SH-SY5Y (cell line): ENCODE measurements around the gene RGS11.

Experiments
- GATA2 ChIP-seq: IDR thresholded peaks from 2 replicates; pipeline ENCODE4 v1.6.1; 2011; ENCODE audit warnings: mild to moderate bottlenecking, low read depth, low read length
- GATA3 ChIP-seq: IDR thresholded peaks from 2 replicates; pipeline ENCODE4 v1.6.1; 2011; ENCODE audit warnings: low read depth, mild to moderate bottlenecking, low read length, moderate library complexity

Gene RGS11

GRCh38 chr16:275786-276232, at the start of gene RGS11:
RGS11 (minus strand) TSS chr16:275944; CDS start chr16:275911, 33 bp downstream.
- TF ChIP-seq GATA2 (no peak), GATA3 (no peak)

- TF ChIP-seq GATA3 (no peak), GATA2 (no peak)
Observed at GRCh38 chr16:324451-325334, 48.9 kb upstream of the RGS11 start.

- no peak for TF ChIP-seq GATA2
- TF ChIP-seq GATA3: no peak
Observed at GRCh38 chr16:324201-324450, 48.4 kb upstream of the RGS11 start.

DNA sequence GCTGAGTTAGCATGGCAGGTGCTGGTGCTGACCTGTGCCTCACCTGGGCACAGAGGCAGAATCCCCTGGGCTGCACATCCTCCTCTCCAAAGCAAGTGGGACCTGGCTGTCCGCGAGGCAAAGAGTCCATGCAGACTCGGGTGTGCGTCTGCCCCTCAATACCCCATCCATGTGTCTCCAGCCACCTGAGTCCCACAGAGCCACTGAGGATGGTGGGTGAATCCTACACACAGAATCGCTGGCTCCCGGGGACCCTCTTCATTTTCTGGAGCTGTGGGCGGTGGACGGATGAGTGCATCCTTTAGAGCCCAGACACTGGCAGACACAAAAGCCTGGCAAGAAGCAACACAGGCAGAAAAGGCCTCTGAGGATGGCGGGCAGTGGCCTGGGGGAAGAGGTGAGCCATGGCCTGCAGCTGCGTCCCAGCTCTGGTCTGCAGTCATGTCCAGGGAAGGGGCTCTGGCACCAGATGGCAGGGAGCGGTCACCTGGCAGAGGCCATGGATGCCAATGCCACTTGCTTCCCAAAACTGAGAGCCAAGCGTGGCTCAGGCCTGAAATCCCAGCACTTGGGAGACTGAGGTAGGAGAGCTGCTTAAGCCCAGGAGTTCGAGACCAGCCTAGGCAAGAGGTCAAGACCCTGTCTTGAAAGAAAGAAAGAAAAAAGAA, 46.9 kb upstream of the RGS11 start:
- TF ChIP-seq GATA2 (no peak), GATA3 (no peak)

GRCh38 chr16:321532-321931, 45.8 kb upstream of the RGS11 start:
- TF ChIP-seq GATA3: no peak
- no peak for TF ChIP-seq GATA2

- TF ChIP-seq GATA2 (no peak), GATA3 (no peak)
Observed at GRCh38 chr16:320206-320605, 44.5 kb upstream of the RGS11 start.

DNA sequence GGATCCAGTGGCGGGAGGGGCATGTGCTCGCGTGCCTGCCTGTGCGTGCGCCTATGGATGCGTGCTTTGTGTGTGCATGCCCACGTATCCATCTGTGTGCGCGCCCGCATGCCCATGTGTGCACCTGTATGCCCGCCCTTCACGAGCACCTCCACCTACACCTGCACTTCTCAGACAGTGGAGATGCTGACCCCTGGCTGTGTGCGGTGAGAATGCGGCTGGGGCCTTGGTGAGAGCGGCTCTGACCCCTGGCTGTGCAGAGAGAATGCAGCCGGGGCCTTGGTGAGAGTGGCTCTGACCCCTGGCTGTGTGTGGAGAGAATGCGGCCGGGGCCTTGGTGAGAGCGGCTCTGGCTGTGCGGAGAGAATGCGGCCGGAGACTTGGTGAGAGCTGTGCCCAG, 42.9 kb upstream of the RGS11 start:
- no peak for TF ChIP-seq GATA3

DNA sequence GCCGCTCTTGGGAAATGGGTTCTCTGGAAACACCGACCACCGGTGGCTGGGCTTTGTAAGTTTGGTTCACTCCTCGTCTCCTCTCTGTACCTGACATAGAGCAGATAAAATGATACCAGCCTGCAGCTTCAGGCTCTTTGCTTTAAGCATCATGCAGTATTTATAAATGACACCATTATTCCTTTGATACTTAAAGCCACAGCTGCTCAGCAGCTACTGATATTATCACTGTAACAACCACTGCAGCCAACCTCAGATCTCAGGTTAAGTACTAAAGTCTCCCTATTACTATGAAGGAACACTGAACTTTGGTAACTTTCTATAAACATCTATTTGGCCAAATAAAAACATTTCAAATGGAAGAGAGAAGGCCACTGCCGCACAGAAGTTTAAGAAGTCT, 41.8 kb upstream of the RGS11 start:
- TF ChIP-seq GATA2 (no peak), GATA3 (no peak)

DNA sequence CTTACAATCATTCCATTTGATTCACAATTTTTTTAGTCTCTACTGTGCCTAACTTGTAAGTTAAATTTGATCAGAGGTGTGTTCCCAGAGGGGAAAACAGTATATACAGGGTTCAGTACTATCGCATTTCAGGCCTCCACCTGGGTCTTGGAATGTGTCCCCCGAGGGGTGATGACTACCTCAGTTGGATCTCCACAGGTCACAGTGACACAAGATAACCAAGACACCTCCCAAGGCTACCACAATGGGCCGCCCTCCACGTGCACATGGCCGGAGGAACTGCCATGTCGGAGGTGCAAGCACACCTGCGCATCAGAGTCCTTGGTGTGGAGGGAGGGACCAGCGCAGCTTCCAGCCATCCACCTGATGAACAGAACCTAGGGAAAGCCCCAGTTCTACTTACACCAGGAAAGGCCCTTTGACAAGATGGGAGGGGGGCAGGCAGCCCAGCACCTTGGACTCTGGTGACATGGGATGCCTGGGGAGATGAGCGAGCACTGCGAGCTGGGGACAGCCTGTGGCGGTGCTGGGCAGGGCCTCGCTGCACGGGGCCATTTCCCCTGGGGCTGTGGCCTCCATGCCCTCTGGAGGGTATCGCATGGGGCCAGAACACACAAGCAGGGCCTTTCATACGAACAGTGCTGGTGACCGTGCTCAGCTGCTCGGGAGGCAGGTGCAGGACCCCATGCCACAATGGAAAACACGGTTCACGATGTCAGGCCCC, 41.2 kb upstream of the RGS11 start:
- TF ChIP-seq GATA3 (no peak), GATA2 (no peak)

DNA sequence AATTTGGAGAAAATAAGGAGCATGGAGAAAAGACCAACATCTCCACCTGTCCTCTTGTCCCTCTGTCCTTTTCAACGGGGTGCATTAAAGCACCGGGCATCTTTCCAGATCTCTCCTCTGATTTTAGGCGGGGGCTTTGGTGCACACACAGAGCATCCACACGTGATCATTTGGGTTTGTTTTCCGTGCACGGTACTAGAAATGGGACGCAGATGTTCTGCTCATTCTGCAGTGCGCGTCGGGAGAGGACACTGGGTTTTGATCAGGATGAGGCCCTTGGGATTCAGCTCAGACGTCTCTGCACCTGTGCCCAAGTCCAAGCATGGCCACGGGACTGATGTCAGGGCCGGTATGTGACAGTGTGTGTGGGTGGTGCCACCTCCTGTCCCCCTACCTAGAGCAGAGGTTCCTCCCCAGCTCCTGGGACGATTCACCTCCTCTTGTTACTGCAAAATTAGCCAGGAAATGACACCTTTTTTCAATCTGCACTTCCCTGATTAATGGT, 39.1 kb upstream of the RGS11 start:
- no peak for TF ChIP-seq GATA2
- TF ChIP-seq GATA3: no peak

DNA sequence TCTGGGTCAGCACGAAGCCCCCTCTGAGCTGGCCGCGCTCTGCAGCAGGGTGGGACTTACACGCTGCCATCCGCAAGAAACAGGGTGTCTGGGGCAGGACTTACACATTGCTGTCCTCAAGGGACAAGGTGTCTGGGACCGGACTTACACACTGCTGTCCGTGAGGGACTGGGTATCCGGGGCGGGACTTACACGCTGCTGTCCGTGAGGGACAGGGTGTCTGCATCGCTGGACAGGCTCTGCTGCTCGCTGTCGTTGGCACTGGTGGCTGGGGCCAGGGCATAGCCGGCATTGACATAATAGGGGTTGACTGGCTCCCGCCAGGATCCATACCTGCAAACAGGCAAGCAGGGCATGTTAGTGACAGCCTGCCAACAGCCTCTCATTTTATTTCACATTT, 38.6 kb upstream of the RGS11 start:
- no peak for TF ChIP-seq GATA3
- TF ChIP-seq GATA2: no peak

DNA sequence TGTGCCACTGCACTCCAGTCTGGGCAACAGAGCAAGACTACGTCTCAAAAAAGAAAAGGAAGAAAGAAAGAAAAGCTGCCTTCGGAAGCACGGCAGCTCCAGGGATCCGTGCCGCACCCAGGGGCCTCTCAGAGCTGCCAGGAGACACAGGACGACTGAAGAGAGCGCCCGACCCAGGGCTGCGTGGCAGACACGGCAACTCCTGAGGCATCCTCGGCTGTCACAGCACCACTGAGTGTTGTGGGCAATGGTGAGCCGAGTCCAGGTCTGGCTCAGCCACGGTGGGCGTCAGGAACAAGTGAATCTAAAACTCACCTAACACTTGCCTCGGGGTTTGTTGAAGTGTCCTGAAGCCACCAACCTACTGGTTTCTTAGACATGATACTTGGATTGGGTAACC, 36.0 kb upstream of the RGS11 start:
- TF ChIP-seq GATA3 (no peak), GATA2 (no peak)

DNA sequence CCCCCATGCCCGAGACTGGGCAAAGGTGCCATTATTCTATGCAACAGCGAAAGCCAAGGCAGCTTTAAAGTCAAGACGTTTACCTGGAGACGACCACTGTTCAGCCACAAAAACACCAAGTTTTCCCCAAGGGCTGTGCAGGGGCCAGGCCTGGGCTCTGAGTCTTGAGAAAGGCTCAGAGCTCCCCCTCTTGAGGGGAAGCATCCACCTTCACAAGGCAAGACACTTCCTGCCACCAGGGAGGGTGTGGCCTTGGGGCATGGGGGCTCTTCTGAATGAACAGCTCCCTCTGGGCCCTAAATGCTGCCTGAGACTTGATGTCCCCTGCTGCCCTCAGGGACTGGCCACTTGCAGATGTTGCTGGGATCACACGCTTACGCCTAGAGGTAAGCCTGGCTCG, 33.7 kb upstream of the RGS11 start:
- TF ChIP-seq GATA3: no peak
- TF ChIP-seq GATA2: no peak

DNA sequence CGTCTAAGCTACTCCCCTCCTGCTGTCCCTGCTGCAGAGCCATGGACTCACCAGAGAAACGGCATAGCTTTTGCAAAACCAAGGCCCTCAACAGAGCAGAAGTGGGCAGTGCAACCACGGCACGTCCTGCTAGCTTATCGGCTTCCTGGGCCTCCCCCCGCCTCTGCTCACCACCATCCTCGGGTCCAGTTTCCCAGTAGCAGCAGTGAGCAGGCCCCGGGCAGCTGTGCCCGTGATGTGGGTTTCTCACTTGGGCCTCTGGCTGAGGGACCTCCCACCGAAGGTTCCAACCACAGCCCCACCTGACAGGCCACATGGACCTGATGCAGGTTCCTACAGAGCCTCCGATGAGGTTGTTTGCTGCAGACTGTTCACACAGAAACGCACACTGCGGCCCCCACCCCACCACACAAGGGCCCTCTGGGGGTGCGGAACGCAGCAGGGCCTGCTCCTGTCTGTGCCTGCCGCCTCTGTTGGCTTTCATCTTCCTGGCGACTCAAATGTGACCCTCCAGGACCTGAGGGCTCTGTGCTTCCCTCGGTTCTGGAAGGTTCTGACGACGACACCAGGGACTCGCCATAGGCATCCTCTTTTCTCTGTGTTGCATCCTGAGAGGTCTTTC, 32.1 kb upstream of the RGS11 start:
- TF ChIP-seq GATA2: no peak
- TF ChIP-seq GATA3: no peak

- no peak for TF ChIP-seq GATA3
- no peak for TF ChIP-seq GATA2
Observed at GRCh38 chr16:306911-307370, 31.2 kb upstream of the RGS11 start.
